ENCODE results near the gene PSMA7.
A peak's percentile ranks its signal among the peaks of the same experiment; 100 is the strongest.
"Not testable (repeated sequence)": the region's sequence is repeated elsewhere in the genome, so short reads cannot be mapped to it uniquely, and the experiment has no call there.

The PSMA7 gene

GRCh38 chr20:62151835-62152364, 8.7 kb upstream of the PSMA7 start:
- no peak for DNase-seq

DNA sequence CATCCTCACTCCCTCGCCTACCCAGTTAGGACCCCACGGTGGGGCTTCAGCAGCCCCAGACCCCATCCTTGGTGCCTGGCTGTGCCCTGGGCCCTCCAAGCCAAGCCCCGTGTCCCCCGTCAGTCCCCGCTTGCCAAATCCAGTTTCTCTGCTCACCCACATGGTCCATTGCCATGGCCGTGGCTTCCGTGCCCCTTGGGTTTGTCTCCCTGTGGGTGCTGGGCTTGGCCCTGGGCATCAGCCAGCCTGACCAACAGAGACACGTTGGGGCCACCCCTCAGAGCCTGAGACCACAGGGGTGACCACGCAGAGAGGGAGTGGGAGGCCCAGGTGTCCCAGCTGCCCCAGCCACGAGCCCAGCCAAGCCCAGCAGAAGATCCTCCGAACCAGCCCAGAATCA, 8.0 kb upstream of the PSMA7 start:
- no peak for DNase-seq

DNA sequence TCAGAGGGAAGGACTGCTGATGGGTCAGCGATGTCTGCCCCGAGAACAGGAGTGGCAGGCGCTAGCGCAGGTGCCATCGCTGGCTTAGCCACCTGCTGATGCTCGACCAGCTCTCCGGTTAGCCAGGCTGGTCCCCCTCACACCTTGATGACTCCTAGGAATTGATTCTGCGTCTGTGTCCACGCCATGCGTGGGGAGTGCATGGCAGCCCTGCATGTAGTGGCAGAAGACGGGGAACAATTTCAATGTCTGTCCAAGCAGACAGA, 7.0 kb upstream of the PSMA7 start:
- no peak for DNase-seq

DNA sequence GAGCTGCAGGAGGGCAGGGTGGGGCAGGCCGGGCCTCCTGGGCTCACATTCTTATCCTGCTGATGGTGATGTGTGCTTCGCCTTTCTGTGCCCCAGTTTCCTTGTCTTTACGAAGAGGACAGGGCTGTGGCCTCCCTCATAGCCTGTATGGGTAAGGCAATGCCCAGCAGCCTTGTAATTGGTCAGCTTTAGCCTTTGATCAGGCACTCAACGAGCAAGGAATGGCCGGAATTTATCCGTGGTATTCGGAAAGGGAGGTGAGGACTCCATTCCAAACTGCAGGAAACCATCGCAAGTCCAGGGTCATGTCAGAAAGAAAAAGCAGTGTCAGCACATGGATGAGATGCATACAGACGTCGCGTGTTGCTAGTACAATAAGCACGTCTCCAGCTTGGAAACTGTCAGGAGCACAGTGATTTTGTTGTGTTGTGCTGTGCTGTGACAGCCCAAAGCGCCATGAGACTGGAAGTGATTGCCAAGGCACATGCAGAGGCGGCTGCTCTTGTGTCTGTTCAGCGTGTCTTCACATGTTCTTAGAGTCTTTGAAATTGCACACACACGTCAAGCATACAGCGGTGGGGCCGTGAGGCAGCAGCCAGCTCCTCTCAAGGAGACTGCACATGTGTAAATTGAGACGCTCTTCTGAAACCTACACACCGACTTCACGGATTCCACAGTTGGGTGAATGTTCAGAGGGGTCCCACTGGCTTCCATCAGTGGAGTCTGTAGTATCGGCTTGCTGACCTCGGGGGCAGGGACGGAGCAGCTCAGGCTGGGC, 6.5 kb upstream of the PSMA7 start:
- DNase-seq = no peak

DNA sequence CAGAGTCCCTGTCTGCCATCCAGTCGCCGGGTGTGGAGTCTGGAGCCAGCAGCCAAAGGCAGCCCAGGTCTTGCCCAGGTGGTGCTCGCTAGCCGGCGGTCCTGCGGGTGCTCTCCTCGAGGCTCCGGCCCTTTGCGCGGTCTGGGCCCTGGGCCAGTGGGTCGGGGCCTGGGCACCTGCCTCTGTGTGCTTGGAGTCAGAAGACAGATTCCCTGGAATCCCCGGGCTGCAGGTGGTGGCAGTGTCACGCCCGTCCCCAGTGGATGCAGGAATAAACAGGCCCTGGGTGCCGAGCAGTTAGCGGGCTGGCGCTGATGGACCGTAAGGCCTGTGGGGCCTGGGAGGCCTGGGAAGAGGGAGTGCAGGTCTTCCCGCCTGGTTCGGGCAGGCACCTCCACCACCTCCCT, 5.7 kb upstream of the PSMA7 start:
- no peak for DNase-seq

GRCh38 chr20:62148383-62148782, 5.2 kb upstream of the PSMA7 start:
- DNase-seq = not testable (repeated sequence)

DNA sequence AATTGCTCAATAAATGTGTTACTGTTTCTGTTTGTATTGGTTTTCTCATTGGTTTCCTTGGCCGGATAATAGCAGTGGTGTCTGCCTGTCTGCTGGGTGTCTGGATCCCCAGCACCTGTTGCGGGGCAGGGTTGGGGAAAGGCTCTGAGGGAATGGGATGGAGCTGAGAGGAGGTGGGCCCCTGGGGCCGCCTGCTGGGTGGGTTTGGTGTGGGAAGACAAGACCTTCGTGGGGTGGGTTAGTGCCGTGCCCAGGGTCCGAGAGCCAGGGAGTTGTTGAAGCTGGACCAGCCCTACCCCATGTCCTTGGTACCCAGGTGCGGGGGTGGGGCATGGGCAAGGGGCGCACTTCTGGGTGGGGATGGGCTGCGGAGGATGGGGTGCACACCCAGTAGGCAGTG, 4.3 kb upstream of the PSMA7 start:
- no peak for DNase-seq

DNA sequence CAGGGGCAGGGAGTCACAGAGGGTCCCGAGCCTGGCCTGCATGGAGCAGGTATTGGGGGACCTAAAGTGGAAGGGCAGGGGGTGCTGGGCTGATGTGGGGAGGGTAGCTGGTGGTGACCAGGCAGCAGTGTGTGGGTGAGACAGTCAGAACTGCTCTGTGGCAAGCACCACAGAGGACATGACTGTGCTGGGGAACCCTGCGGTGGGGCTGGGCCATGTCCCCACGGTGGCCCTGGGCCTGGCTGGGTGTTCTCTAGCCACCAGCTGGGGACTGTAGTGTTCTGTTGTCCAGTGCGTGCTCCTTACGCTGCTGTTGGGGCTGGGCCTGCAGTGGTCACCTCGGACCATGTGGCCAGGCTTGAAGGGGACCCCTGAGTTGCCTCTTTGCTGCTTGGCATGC, 3.9 kb upstream of the PSMA7 start:
- DNase-seq = no peak

DNA sequence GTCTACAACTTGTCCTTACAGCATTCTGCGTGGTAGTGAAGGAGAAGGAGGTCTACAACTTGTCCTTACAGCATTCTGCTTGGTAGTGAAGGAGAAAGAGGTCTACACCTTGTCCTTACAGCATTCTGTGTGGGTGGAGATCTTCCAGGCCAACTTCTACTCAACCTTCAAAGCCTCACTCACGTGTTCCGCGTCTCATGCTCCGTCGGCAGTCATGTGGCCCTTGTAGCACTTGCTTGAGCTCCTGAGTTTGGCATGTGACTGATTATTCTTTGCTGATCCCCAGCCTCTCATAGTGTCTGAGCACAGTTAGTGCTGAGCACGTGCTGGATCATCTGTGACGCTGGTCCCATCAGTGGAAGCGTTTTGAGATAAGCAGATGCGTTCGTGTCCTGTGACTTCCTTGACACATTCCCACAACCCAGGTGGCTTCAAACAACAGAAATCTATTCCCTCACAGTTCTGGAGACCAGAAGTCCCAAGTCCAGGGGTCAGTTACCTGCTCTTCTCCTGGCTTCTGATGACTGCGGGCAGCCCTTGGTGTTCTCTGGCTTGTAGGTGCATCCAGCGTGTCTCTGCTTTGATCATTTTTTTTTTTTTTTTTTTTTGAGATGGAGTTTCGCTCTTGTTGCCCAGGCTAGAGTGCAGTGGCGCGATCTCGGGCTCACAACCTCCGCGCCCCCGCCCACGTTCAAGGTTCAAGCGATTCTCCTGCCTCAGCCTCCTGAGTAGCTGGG, 3.0 kb upstream of the PSMA7 start:
- DNase-seq = no peak

- no peak for DNase-seq
Measured at GRCh38 chr20:62145688-62146018, 2.5 kb upstream of the PSMA7 start.

GRCh38 chr20:62143957-62144825, 997 bp upstream of the PSMA7 start:
- peak; percentile 70 to 75 for DNase-seq

GRCh38 chr20:62142252-62143080, 728 bp downstream of the PSMA7 start:
- peak in 1 of 2 experiments; percentile 24 for DNase-seq

GRCh38 chr20:62141397-62142251, 1.6 kb downstream of the PSMA7 start:
- peak; percentile 35 to 53 for DNase-seq

DNA sequence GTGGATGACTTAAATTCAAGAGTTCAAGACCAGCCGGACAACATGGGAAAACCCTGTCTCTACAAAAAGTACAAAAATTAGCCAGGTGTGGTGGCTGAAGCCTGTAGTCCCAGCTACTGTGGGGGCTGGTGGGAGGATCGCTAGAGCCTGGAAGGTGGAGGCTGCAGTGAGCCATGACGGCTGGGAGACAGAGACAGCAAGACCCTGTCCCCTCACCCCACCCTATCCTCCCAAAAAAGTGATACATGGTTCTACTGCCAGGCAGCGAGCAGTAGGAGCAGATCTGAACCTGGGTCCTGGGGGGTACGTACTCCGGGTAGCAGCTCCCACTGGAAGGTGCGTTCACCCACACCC, 2.2 kb downstream of the PSMA7 start:
- no peak for DNase-seq

- no peak for DNase-seq
Measured at GRCh38 chr20:62139636-62140035, 3.6 kb downstream of the PSMA7 start.

DNA sequence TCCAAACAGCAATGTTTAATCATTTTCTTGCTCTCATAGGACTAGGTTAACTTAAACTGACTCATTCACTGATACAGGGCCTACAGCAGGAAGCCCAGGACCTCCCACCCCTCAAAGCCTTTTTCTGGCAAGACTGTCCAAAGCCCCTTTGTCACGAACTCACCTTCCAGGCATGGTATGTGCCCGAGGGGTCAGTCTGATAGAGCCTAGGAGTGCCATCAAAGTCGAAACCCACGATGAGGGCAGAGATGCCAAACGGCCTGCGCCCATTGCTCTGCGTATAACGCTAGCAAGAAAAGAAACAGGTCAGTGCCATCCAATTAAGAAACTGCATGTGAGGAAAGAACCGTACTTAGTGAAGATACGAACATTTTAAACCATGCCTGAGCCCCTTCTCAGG, 4.3 kb downstream of the PSMA7 start:
- no peak for DNase-seq

DNA sequence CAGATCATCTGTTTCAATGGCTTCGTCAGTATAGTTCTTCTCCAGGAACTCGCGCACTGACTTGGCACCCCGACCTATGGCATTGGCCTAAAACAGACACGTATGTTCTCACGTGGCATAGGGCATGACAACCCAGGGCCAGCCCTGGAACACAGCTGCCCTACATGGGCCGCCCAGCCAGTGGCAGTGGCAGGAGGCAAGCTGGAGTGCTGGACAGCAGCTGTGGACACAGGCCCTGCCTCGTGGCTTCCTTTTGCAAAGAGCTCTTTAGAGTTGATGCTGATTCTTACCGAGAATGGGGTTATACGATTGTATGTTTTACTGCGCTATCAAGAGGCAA, 5.0 kb downstream of the PSMA7 start:
- DNase-seq = no peak

DNA sequence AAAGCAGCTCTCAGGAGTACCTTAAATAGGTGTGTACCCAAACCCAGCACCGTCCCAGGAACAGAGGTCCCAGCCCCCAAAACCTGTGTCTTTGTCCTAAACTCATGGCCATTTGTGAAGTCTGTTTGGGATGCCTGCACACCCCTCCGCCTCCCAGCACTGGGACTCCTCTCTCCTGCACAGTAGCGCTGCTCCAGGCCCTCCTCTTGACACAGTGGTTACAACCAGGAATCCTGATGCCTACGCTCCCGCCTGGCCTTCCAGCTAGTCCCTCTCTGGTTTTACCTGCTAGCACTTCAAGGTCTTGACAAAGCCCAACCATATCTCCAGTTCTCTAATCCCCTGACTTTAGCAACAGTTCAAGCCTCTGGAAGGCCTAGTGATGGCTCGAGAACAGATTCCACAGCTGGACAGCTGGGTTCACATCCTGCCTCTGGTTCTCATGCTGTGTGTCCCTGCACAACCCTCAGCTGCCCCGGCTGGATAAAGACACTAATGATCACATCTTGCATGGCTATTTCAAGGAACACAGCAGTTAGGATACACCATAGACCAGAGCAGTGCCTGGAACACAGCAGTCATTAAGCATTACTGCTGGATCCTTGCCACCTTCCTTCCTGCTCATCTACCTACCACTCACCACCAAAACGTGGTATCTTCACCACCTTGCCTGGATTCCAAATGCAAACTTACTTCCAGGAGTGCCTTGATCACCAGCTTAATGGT, 5.6 kb downstream of the PSMA7 start:
- no peak for DNase-seq

GRCh38 chr20:62137092-62137384, 6.2 kb downstream of the PSMA7 start:
- DNase-seq = no peak

DNA sequence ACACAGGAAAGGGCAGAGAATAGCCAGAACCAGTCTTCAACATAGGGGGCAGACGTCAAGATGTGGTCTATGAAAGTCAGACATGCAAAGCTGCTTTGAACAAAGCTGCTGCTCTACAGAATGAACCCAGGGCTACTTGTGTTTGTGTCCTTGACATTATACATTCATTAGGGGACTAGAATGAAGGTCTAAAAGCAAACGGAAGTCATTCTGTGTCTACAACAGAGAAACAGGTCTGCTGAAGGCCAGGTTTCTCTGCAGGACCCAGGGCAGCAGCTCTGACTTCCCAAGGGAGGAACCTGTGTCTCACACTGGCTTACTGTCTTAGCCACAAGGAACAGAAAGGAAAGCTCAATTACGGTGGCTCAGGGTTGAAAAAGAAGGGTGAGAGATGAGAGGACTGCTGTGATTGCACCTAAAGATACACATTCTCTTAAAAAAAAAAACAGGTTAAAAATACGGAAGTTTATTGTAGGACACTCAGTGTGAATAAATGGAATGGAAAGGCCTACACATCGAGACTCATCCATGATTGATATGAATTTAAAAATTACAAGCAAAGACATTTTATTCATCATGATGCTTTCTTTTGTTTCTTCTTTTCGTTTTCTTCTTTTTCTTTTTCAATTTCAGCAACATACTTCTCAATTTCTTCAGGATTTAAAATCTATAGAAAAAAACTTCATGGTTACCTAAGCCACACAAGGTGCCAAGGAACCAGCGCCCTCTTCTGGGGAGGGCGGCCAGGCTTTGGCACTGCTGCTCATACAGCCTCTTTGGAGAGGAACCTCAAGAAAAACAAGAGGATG, 6.7 kb downstream of the PSMA7 start:
- DNase-seq = peak; percentile 62 to 68

Measured in activated CD4-positive, alpha-beta T cell treated with anti-CD3 and anti-CD28 coated beads, Interleukin-2, amount 50 U/mL, for 48 hours (primary cell).